Stimulated activated CD8-positive, alpha-beta memory T cell treated with anti-CD3 and anti-CD28 coated beads, Interleukin-7, amount 100 ng/mL, for 4 hours (primary cell): ENCODE measurements around the gene ADAMTS12.

Experiments used
- DNase-seq, 2 donors: peaks; one replicate each; pipeline ENCODE4 v3.0.0-alpha.2; 2020; ENCODE audit warnings: low read depth in 2 of 2

The ADAMTS12 gene

GRCh38 chr5:33808699-33809098, 83.1 kb downstream of the ADAMTS12 start:
- DNase-seq: no peak

- DNase-seq: no peak
Observed at GRCh38 chr5:33807771-33808170, 84.0 kb downstream of the ADAMTS12 start.

GRCh38 chr5:33806738-33807442, 84.9 kb downstream of the ADAMTS12 start:
- no peak for DNase-seq

- DNase-seq: no peak
Observed at GRCh38 chr5:33801292-33801691, 90.5 kb downstream of the ADAMTS12 start.

GRCh38 chr5:33800241-33800950, 91.4 kb downstream of the ADAMTS12 start:
- no peak for DNase-seq

GRCh38 chr5:33795496-33795895, 96.3 kb downstream of the ADAMTS12 start:
- no peak for DNase-seq

- no peak for DNase-seq
Observed at GRCh38 chr5:33794550-33795181, 97.1 kb downstream of the ADAMTS12 start.

GRCh38 chr5:33793836-33794549, 97.8 kb downstream of the ADAMTS12 start:
- DNase-seq: no peak

- no peak for DNase-seq
Observed at GRCh38 chr5:33793276-33793675, 98.5 kb downstream of the ADAMTS12 start.

GRCh38 chr5:33792559-33792958, 99.2 kb downstream of the ADAMTS12 start:
- no peak for DNase-seq

GRCh38 chr5:33789567-33789957, 102.2 kb downstream of the ADAMTS12 start:
- DNase-seq: no peak

GRCh38 chr5:33788922-33789566, 102.7 kb downstream of the ADAMTS12 start:
- no peak for DNase-seq

- DNase-seq: no peak
Observed at GRCh38 chr5:33785571-33785970, 106.2 kb downstream of the ADAMTS12 start.

GRCh38 chr5:33781286-33781685, 110.5 kb downstream of the ADAMTS12 start:
- DNase-seq: no peak

- no peak for DNase-seq
Observed at GRCh38 chr5:33776151-33776660, 115.6 kb downstream of the ADAMTS12 start.

GRCh38 chr5:33774341-33774740, 117.4 kb downstream of the ADAMTS12 start:
- DNase-seq: no peak

GRCh38 chr5:33772380-33772897, 119.4 kb downstream of the ADAMTS12 start:
- DNase-seq: no peak

- DNase-seq: no peak
Observed at GRCh38 chr5:33769968-33770367, 121.8 kb downstream of the ADAMTS12 start.

- no peak for DNase-seq
Observed at GRCh38 chr5:33769196-33769595, 122.6 kb downstream of the ADAMTS12 start.

GRCh38 chr5:33766023-33766422, 125.8 kb downstream of the ADAMTS12 start:
- DNase-seq: no peak

- no peak for DNase-seq
Observed at GRCh38 chr5:33764786-33765185, 127.0 kb downstream of the ADAMTS12 start.
